IPS-15b (cell line): Measurements from ENCODE around the gene CELF5.

Experiments used
- H3K27me3 ChIP-seq: one replicate; pipeline ENCODE4 v1.6.1; 2013; ENCODE audit warnings: low read length; ENCODE audit not compliant: control insufficient read depth, insufficient read depth
- H3K36me3 ChIP-seq: one replicate; pipeline ENCODE4 v1.6.1; 2013; ENCODE audit warnings: low read length; ENCODE audit not compliant: control insufficient read depth, insufficient read depth
- H3K4me1 ChIP-seq: one replicate; pipeline ENCODE4 v1.6.1; 2013; ENCODE audit warnings: mild to moderate bottlenecking, low read length; ENCODE audit not compliant: control insufficient read depth, insufficient read depth
- H3K4me3 ChIP-seq: one replicate; pipeline ENCODE4 v1.5.1; 2013; ENCODE audit warnings: low read depth, low read length
- H3K9ac ChIP-seq: one replicate; pipeline ENCODE4 v1.6.1; 2013; ENCODE audit warnings: low read depth, mild to moderate bottlenecking, low read length
- H3K9me3 ChIP-seq: one replicate; pipeline ENCODE4 v1.6.1; 2013; ENCODE audit warnings: mild to moderate bottlenecking, low read length; ENCODE audit not compliant: control insufficient read depth, insufficient read depth

CELF5 gene

GRCh38 chr19:3224346-3225168 lies at the start of gene CELF5:
Gene CELF5 (plus strand): TSS chr19:3224661. CDS start chr19:3224740, 79 bp downstream.
- no peaks in the 10 kb centered on the region for H3K9me3 ChIP-seq
- H3K4me3 ChIP-seq = peak within 1 kb of the TSS; percentile 62

GRCh38 chr19:3175781-3176714 lies 48.4 kb upstream of the CELF5 start:
- no peaks in the 10 kb centered on the region for H3K4me1 ChIP-seq
- no peak overlapping the region for H3K4me3 ChIP-seq
- H3K9ac ChIP-seq = no peak overlapping the region
- H3K27me3 ChIP-seq = no peaks in the 10 kb centered on the region
- no peaks in the 10 kb centered on the region for H3K9me3 ChIP-seq
- H3K36me3 ChIP-seq = no peaks in the 10 kb centered on the region

More at GRCh38 chr19:3224346-3225168, at the start of gene CELF5:
- H3K4me1 ChIP-seq = peaks cover 6% of the 10 kb centered on the region
- H3K36me3 ChIP-seq = no peaks in the 10 kb centered on the region
- H3K9ac ChIP-seq = no peak within 1 kb of the TSS
- H3K27me3 ChIP-seq = peaks cover 2% of the 10 kb centered on the region

- H3K4me3 ChIP-seq = no peak overlapping the region
- no peaks in the 10 kb centered on the region for H3K4me1 ChIP-seq
- no peak overlapping the region for H3K9ac ChIP-seq
- H3K9me3 ChIP-seq = no peaks in the 10 kb centered on the region
- no peaks in the 10 kb centered on the region for H3K27me3 ChIP-seq
- H3K36me3 ChIP-seq = no peaks in the 10 kb centered on the region
Measured at GRCh38 chr19:3176715-3177501, 47.6 kb upstream of the CELF5 start.

GRCh38 chr19:3178377-3178972 lies 46.0 kb upstream of the CELF5 start, which contains the start of gene S1PR4:
Gene S1PR4 (plus strand): TSS chr19:3178769. CDS start chr19:3178793, 24 bp downstream.
- Histone ChIP-seq H3K36me3 (no peaks in the 10 kb centered on the region), H3K9me3 (no peaks in the 10 kb centered on the region), H3K27me3 (no peaks in the 10 kb centered on the region), H3K9ac (no peak within 1 kb of the TSS), H3K4me1 (no peaks in the 10 kb centered on the region), H3K4me3 (no peak within 1 kb of the TSS)

GRCh38 chr19:3178973-3179738 lies 45.3 kb upstream of the CELF5 start:
- no peaks in the 10 kb centered on the region for H3K36me3 ChIP-seq
- no peaks in the 10 kb centered on the region for H3K9me3 ChIP-seq
- no peaks in the 10 kb centered on the region for H3K4me1 ChIP-seq
- H3K27me3 ChIP-seq = no peaks in the 10 kb centered on the region
- H3K9ac ChIP-seq = no peak overlapping the region
- H3K4me3 ChIP-seq = no peak overlapping the region

GRCh38 chr19:3179739-3180293 lies 44.6 kb upstream of the CELF5 start:
- Histone ChIP-seq H3K4me1 (no peaks in the 10 kb centered on the region), H3K27me3 (no peaks in the 10 kb centered on the region), H3K4me3 (no peak overlapping the region), H3K9me3 (no peaks in the 10 kb centered on the region), H3K9ac (no peak overlapping the region), H3K36me3 (no peaks in the 10 kb centered on the region)

GRCh38 chr19:3183721-3184641 lies 40.5 kb upstream of the CELF5 start:
- H3K9ac ChIP-seq = no peak overlapping the region
- no peaks in the 10 kb centered on the region for H3K27me3 ChIP-seq
- H3K36me3 ChIP-seq = peaks cover 14% of the 10 kb centered on the region
- peaks cover 3% of the 10 kb centered on the region for H3K4me1 ChIP-seq
- no peaks in the 10 kb centered on the region for H3K9me3 ChIP-seq
- H3K4me3 ChIP-seq = no peak overlapping the region

GRCh38 chr19:3184847-3185460 lies 39.5 kb upstream of the CELF5 start:
- Histone ChIP-seq H3K4me3 (peak overlapping the region; percentile 87), H3K36me3 (peaks cover 17% of the 10 kb centered on the region), H3K4me1 (peaks cover 3% of the 10 kb centered on the region), H3K9me3 (no peaks in the 10 kb centered on the region), H3K9ac (peak overlapping the region; percentile 76), H3K27me3 (no peaks in the 10 kb centered on the region)

- Histone ChIP-seq H3K9me3 (no peaks in the 10 kb centered on the region), H3K9ac (peak within 1 kb of the TSS; percentile 85), H3K27me3 (no peaks in the 10 kb centered on the region), H3K4me1 (peaks cover 3% of the 10 kb centered on the region), H3K4me3 (peak within 1 kb of the TSS; percentile 87), H3K36me3 (peaks cover 18% of the 10 kb centered on the region)
Measured at GRCh38 chr19:3185461-3186159, 38.9 kb upstream of the CELF5 start, which contains the start of gene NCLN. Gene NCLN (plus strand): TSS chr19:3185930. CDS start chr19:3186031, 101 bp downstream.
